HL-60 (cell line): Measurements from ENCODE around the gene MARK1.

Source experiments
- DNase-seq, 2 experiments: peaks; one replicate each; pipeline ENCODE4 v3.0.0-alpha.2; 2010 to 2020; ENCODE audit warnings: low read depth in 1 of 2, low spot score in 1 of 2
- H3K27ac ChIP-seq: fragments of 250-450 bp; sonication (Bioruptor Pico); replicated peaks from 2 replicates; pipeline ENCODE4 v1.5.1; 2020; ENCODE audit warnings: mild to moderate bottlenecking, moderate library complexity
- H3K27me3 ChIP-seq: fragments of 250-450 bp; sonication (Bioruptor Pico); 2 replicates; pipeline ENCODE4 v1.5.1; 2021; ENCODE audit warnings: mild to moderate bottlenecking, moderate library complexity; ENCODE audit not compliant: insufficient read depth, poor library complexity, severe bottlenecking
- H3K4me3 ChIP-seq: replicated peaks from 2 replicates; pipeline ENCODE4 v1.5.1; 2011; ENCODE audit warnings: mild to moderate bottlenecking, control low read depth, low read length; ENCODE audit not compliant: insufficient read depth
- CTCF ChIP-seq: IDR thresholded peaks from one replicate; pipeline ENCODE4 v1.5.1; 2011; ENCODE audit warnings: low read length, control low read depth, inconsistent platforms; ENCODE audit not compliant: insufficient read depth
- GABPA ChIP-seq: IDR thresholded peaks from 2 replicates; pipeline ENCODE4 v1.6.1; 2012; ENCODE audit warnings: low read depth
- POLR2AphosphoS5 ChIP-seq: IDR thresholded peaks from 2 replicates; pipeline ENCODE4 v1.6.1; 2012; ENCODE audit warnings: low read depth
- REST ChIP-seq: IDR thresholded peaks from 2 replicates; pipeline ENCODE4 v1.6.1; 2012; ENCODE audit warnings: low read depth; ENCODE audit not compliant: insufficient replicate concordance
- SPI1 ChIP-seq: IDR thresholded peaks from 2 replicates; pipeline ENCODE4 v1.6.1; 2012; ENCODE audit warnings: low read depth, mild to moderate bottlenecking, borderline replicate concordance

MARK1 gene

GRCh38 chr1:220500372-220500771 is 27.6 kb upstream of the MARK1 start:
- TF ChIP-seq POLR2AphosphoS5: no peak
- TF ChIP-seq CTCF: no peak
- TF ChIP-seq GABPA: no peak
- no peak for TF ChIP-seq SPI1
- no peak for TF ChIP-seq REST
- no peak overlapping the region for H3K27ac ChIP-seq
- no peak overlapping the region for H3K4me3 ChIP-seq
- no peak for DNase-seq
- no peaks in the 10 kb centered on the region for H3K27me3 ChIP-seq

GRCh38 chr1:220504329-220504728 is 23.6 kb upstream of the MARK1 start:
- H3K27ac ChIP-seq: no peak overlapping the region
- no peaks in the 10 kb centered on the region for H3K27me3 ChIP-seq
- H3K4me3 ChIP-seq: no peak overlapping the region
- no peak for DNase-seq
- TF ChIP-seq POLR2AphosphoS5 (no peak), SPI1 (no peak), CTCF (no peak), GABPA (no peak), REST (no peak)

GRCh38 chr1:220507085-220507484 is 20.9 kb upstream of the MARK1 start:
- no peak for TF ChIP-seq GABPA
- no peaks in the 10 kb centered on the region for H3K27me3 ChIP-seq
- H3K4me3 ChIP-seq: no peak overlapping the region
- H3K27ac ChIP-seq: no peak overlapping the region
- no peak for DNase-seq

- DNase-seq: no peak
- no peak overlapping the region for H3K27ac ChIP-seq
These were observed 16.8 kb upstream of the MARK1 start for GRCh38 chr1:220511179-220511578.

More at GRCh38 chr1:220511179-220511578, 16.8 kb upstream of the MARK1 start:
- no peak for TF ChIP-seq GABPA
- TF ChIP-seq CTCF: no peak
- TF ChIP-seq POLR2AphosphoS5: no peak
- TF ChIP-seq REST: no peak
- no peak for TF ChIP-seq SPI1
- Histone ChIP-seq H3K4me3 (no peak overlapping the region), H3K27me3 (no peaks in the 10 kb centered on the region)
